Mesenchymal stem cell (in vitro differentiated cells and primary cell): ENCODE measurements around the gene RBFOX2.
A peak's percentile ranks its signal among the peaks of the same experiment; 100 is the strongest.

Source experiments
- DNase-seq: peaks from one replicate; pipeline ENCODE4 v3.0.0-alpha.2; 2013
- H2AFZ ChIP-seq: one replicate; pipeline ENCODE4 v1.6.1; 2013; ENCODE audit warnings: low read depth, mild to moderate bottlenecking, control low read depth, inconsistent platforms, low read length, moderate library complexity
- H2AK5ac ChIP-seq: 2 replicates; pipeline ENCODE4 v1.6.1; 2013; ENCODE audit warnings: low read length, moderate library complexity, mild to moderate bottlenecking, inconsistent platforms; ENCODE audit not compliant: severe bottlenecking
- H2BK120ac ChIP-seq: one replicate; pipeline ENCODE4 v1.6.1; 2013; ENCODE audit warnings: low read depth, mild to moderate bottlenecking, inconsistent platforms, low read length, moderate library complexity
- H2BK12ac ChIP-seq, 2 experiments: one replicate each; pipeline ENCODE4 v1.6.1; 2013; ENCODE audit warnings: inconsistent platforms in 2 of 2, low read length in 2 of 2, mild to moderate bottlenecking in 2 of 2, moderate library complexity in 2 of 2, control low read depth in 1 of 2
- H2BK15ac ChIP-seq: one replicate; pipeline ENCODE4 v1.6.1; 2013; ENCODE audit warnings: mild to moderate bottlenecking, low read depth, inconsistent platforms; ENCODE audit not compliant: poor library complexity, severe bottlenecking
- H2BK5ac ChIP-seq: 2 replicates; pipeline ENCODE4 v1.6.1; 2013; ENCODE audit warnings: low read depth, mild to moderate bottlenecking, low read length, control low read depth, inconsistent platforms; ENCODE audit not compliant: poor library complexity, severe bottlenecking
- H3K14ac ChIP-seq, 2 experiments: one replicate each; pipeline ENCODE4 v1.6.1; 2013; ENCODE audit warnings: inconsistent platforms in 2 of 2, low read length in 2 of 2, control low read depth in 1 of 2, mild to moderate bottlenecking in 1 of 2, moderate library complexity in 1 of 2
- H3K18ac ChIP-seq, 2 experiments: one replicate each; pipeline ENCODE4 v1.6.1; 2013; ENCODE audit warnings: inconsistent platforms in 2 of 2, low read length in 2 of 2, control low read depth in 1 of 2, low read depth in 1 of 2, mild to moderate bottlenecking in 1 of 2
- H3K23ac ChIP-seq, 2 experiments: one replicate each; pipeline ENCODE4 v1.6.1; 2013; ENCODE audit warnings: inconsistent platforms in 2 of 2, low read length in 2 of 2, mild to moderate bottlenecking in 2 of 2, moderate library complexity in 2 of 2, control low read depth in 1 of 2
- H3K27ac ChIP-seq: 2 replicates; pipeline ENCODE4 v1.5.1; 2013; ENCODE audit warnings: mild to moderate bottlenecking, moderate library complexity, low read length, control low read depth, inconsistent platforms; ENCODE audit not compliant: poor library complexity, severe bottlenecking
- H3K27me3 ChIP-seq, 2 experiments: 2 replicates each; pipeline versions ENCODE4 v1.6.1 to v1.7.0; 2013; ENCODE audit warnings: low read length in 2 of 2, mild to moderate bottlenecking in 2 of 2, moderate library complexity in 2 of 2, control low read depth in 1 of 2, inconsistent platforms in 1 of 2; ENCODE audit not compliant: control insufficient read depth in 1 of 2, insufficient read depth in 1 of 2
- H3K36me3 ChIP-seq, 2 experiments: 2 replicates each; pipeline versions ENCODE4 v1.6.1 to v1.7.0; 2013; ENCODE audit warnings: low read length in 2 of 2, control low read depth in 1 of 2, inconsistent platforms in 1 of 2, low read depth in 1 of 2, mild to moderate bottlenecking in 1 of 2; ENCODE audit not compliant: insufficient read depth in 2 of 2, control insufficient read depth in 1 of 2
- H3K4ac ChIP-seq, 2 experiments: one replicate each; pipeline ENCODE4 v1.6.1; 2013; ENCODE audit warnings: inconsistent platforms in 2 of 2, low read length in 2 of 2, mild to moderate bottlenecking in 2 of 2, moderate library complexity in 2 of 2, control low read depth in 1 of 2, low read depth in 1 of 2
- H3K4me1 ChIP-seq: 2 replicates; pipeline ENCODE4 v1.6.1; 2013; ENCODE audit warnings: low read depth, low read length, control low read depth; ENCODE audit not compliant: control insufficient read depth, insufficient read depth
- H3K4me2 ChIP-seq: 2 replicates; pipeline ENCODE4 v1.6.1; 2013; ENCODE audit warnings: low read length, mild to moderate bottlenecking, inconsistent platforms; ENCODE audit not compliant: poor library complexity, severe bottlenecking
- H3K4me3 ChIP-seq, 2 experiments: 2 replicates each; pipeline versions ENCODE4 v1.5.1 to v1.7.0; 2013; ENCODE audit warnings: low read length in 2 of 2, mild to moderate bottlenecking in 2 of 2, control low read depth in 1 of 2, low read depth in 1 of 2; ENCODE audit not compliant: insufficient read depth in 1 of 2
- H3K79me1 ChIP-seq: replicated peaks from 2 replicates; pipeline ENCODE4 v1.6.1; 2013; ENCODE audit warnings: mild to moderate bottlenecking, control low read depth, low read length, inconsistent platforms; ENCODE audit not compliant: poor library complexity, severe bottlenecking
- H3K9ac ChIP-seq: 2 replicates; pipeline ENCODE4 v1.7.0; 2013; ENCODE audit warnings: mild to moderate bottlenecking, low read length, moderate library complexity
- H3K9me3 ChIP-seq: 2 replicates; pipeline ENCODE4 v1.7.0; 2013; ENCODE audit warnings: mild to moderate bottlenecking, low read length; ENCODE audit not compliant: control insufficient read depth
- H4K8ac ChIP-seq: one replicate; pipeline ENCODE4 v1.6.1; 2013; ENCODE audit warnings: inconsistent platforms, mild to moderate bottlenecking, low read length, moderate library complexity
- H4K91ac ChIP-seq: one replicate; pipeline ENCODE4 v1.6.1; 2013; ENCODE audit warnings: mild to moderate bottlenecking, low read length, inconsistent platforms
- WGBS: methylation state at CpG from one replicate; pipeline ENCODE4 v1.1.7; 2013; ENCODE audit warnings: mixed read lengths; 5-methylcytosine and 5-hydroxymethylcytosine counted together

RBFOX2 gene

DNA sequence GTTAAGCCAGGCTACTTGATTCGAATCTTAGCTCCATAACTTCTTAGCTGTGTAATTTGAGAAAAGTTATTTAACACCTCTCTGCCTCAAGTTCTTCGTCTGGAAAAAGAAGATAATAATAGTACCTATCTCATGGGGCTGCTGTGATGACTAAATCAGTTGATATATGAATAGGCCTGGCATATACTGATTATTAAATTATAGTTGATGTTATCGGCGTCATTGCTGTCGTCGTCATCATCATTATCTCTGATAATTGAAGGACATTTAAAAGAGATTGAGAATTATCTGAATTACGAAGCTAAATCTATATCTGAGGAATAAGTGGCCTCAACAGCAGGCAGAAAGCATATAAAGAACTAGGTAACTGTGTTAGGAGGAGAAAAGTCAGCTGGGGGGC lies 165.9 kb downstream of the RBFOX2 start:
- H2AK5ac ChIP-seq = no peak overlapping the region
- no peak overlapping the region for H2BK120ac ChIP-seq
- H2BK12ac ChIP-seq = no peak overlapping the region
- no peak overlapping the region for H3K14ac ChIP-seq
- H3K27me3 ChIP-seq = no peaks in the 10 kb centered on the region
- H2BK5ac ChIP-seq = no peak overlapping the region
- no peak overlapping the region for H2AFZ ChIP-seq
- 97% methylated on average over 6 of the region's 7 CpGs for WGBS
- peaks cover 4% of the 10 kb centered on the region for H3K4me1 ChIP-seq
- no peak overlapping the region for H3K4ac ChIP-seq
- H3K23ac ChIP-seq = no peak overlapping the region
- H3K9me3 ChIP-seq = no peaks in the 10 kb centered on the region
- H3K4me3 ChIP-seq = no peak overlapping the region
- H3K36me3 ChIP-seq = no peaks in the 10 kb centered on the region
- H3K18ac ChIP-seq = no peak overlapping the region
- H3K9ac ChIP-seq = no peak overlapping the region
- no peak overlapping the region for H4K91ac ChIP-seq
- peaks cover 21% of the 10 kb centered on the region for H3K79me1 ChIP-seq
- H3K4me2 ChIP-seq = no peak overlapping the region
- H4K8ac ChIP-seq = no peak overlapping the region
- DNase-seq = no peak
- no peak overlapping the region for H3K27ac ChIP-seq
- H2BK15ac ChIP-seq = no peak overlapping the region

DNA sequence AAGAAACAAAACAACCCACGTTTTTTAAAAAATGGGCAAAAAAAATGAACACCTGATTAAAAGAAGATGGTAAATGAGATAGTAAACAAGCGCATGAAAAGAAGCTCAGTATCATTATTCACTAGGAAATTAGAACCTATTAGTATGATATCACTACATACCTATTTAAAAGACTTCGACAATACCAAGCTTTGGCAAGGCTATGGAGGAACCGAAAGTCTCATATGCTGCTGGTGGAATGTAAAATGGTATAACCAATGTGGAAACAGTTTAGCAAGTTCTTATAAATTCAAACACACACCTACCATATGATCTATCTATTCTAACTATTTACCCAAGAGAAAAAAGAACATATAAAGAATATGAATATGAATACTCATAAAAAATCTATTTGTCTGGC lies 167.2 kb downstream of the RBFOX2 start:
- Histone ChIP-seq H2BK15ac (no peak overlapping the region), H2BK12ac (no peak overlapping the region), H3K4ac (no peak overlapping the region), H3K27ac (no peak overlapping the region), H2AFZ (no peak overlapping the region), H3K23ac (no peak overlapping the region), H3K4me3 (no peak overlapping the region), H3K79me1 (peaks cover 24% of the 10 kb centered on the region), H4K8ac (no peak overlapping the region), H4K91ac (no peak overlapping the region), H3K27me3 (no peaks in the 10 kb centered on the region), H3K4me1 (peaks cover 4% of the 10 kb centered on the region), H3K14ac (no peak overlapping the region), H2BK5ac (no peak overlapping the region), H3K9ac (no peak overlapping the region), H3K18ac (no peak overlapping the region), H3K9me3 (no peaks in the 10 kb centered on the region), H2BK120ac (no peak overlapping the region), H3K4me2 (no peak overlapping the region), H3K36me3 (no peaks in the 10 kb centered on the region), H2AK5ac (no peak overlapping the region)
- WGBS = no CpG with 5 or more reads among the region's 4 CpGs
- DNase-seq = no peak

DNA sequence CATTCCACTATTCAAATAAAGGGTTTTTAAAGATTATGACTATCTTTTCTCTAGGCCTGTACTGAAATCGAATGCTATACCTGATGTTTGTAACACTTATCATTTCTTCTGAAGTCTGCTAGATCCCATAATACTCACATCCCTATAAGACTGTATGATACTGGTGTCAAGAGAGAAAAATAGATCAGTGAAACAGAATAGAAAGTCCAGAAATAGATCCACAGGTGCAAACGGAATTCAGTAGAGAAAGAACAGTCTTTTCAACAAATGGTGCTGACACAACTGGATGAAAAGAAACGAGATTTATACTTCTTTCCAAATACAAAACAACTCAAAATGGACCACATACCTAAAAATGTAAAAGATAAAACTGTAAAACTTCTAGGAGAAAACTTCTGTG lies 167.8 kb downstream of the RBFOX2 start:
- no peak for DNase-seq
- no peak overlapping the region for H3K4ac ChIP-seq
- WGBS = no CpG with 5 or more reads among the region's 3 CpGs
- H3K9ac ChIP-seq = no peak overlapping the region
- no peaks in the 10 kb centered on the region for H3K36me3 ChIP-seq
- no peak overlapping the region for H3K14ac ChIP-seq
- H2BK15ac ChIP-seq = no peak overlapping the region
- H2BK5ac ChIP-seq = no peak overlapping the region
- H2AK5ac ChIP-seq = no peak overlapping the region
- no peak overlapping the region for H2BK12ac ChIP-seq
- H3K4me3 ChIP-seq = no peak overlapping the region
- H3K18ac ChIP-seq = no peak overlapping the region
- H3K9me3 ChIP-seq = no peaks in the 10 kb centered on the region
- H4K91ac ChIP-seq = no peak overlapping the region
- peaks cover 26% of the 10 kb centered on the region for H3K79me1 ChIP-seq
- H3K27me3 ChIP-seq = no peaks in the 10 kb centered on the region
- peaks cover 4% of the 10 kb centered on the region for H3K4me1 ChIP-seq
- no peak overlapping the region for H4K8ac ChIP-seq
- H3K23ac ChIP-seq = no peak overlapping the region
- H2BK120ac ChIP-seq = no peak overlapping the region
- no peak overlapping the region for H2AFZ ChIP-seq
- no peak overlapping the region for H3K4me2 ChIP-seq
- no peak overlapping the region for H3K27ac ChIP-seq

DNA sequence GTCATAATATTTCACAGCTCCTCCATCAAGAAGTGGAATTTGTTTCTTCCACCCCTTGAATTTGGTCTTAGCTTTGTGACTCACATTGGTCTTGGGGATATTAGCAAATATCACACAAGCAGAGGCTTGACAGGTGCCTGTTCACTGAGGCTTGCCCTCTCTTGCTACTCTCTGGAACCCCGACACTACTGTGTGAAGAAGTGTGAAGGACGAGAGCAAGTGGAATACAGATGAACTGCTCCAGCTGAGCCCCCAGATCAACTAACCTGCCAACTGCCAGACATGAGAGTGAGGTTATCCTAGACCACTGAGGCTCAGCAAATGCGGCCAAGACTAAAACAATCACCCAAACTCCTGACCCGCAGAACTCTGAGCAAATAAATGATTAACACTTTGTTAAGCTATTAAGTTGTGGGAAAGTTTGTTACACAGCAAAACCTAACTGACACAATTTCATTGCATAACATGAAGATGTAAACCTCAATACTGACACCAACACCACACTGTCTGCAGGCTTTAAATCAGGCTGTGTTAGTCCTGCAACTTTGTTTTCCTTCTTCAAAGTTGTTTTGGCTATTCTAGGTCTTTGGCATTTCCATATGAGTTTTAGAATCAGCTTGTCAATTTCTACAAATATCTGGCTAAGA lies 168.4 kb downstream of the RBFOX2 start:
- Histone ChIP-seq H3K79me1 (peaks cover 31% of the 10 kb centered on the region), H2AK5ac (no peak overlapping the region), H3K27ac (no peak overlapping the region), H3K9ac (no peak overlapping the region), H3K9me3 (no peaks in the 10 kb centered on the region), H4K8ac (no peak overlapping the region), H3K18ac (no peak overlapping the region), H3K4me1 (peaks cover 4% of the 10 kb centered on the region), H3K4me3 (no peak overlapping the region), H3K4me2 (no peak overlapping the region), H3K27me3 (no peaks in the 10 kb centered on the region), H3K23ac (no peak overlapping the region), H3K4ac (no peak overlapping the region), H2BK5ac (no peak overlapping the region), H3K36me3 (peaks cover 0 to 3% of the 10 kb centered on the region in 2 experiments), H2BK120ac (no peak overlapping the region), H2AFZ (no peak overlapping the region), H2BK12ac (no peak overlapping the region), H4K91ac (no peak overlapping the region), H3K14ac (peak overlapping the region in 1 of 2 experiments; percentile 41), H2BK15ac (no peak overlapping the region)
- DNase-seq = no peak
- WGBS = 96% methylated on average over 3 of the region's 4 CpGs
